Thoracic aorta (tissue), 2 donors: ENCODE data around the gene CMTM3. TPM values are rescaled to one million over a fixed set of nuclear protein-coding genes. Genes with fewer than 3 reads are reported as not detected.
"Not testable (repeated sequence)": the region's sequence is repeated elsewhere in the genome, so short reads cannot be mapped to it uniquely, and the experiment has no call there.

Experiments
- ATAC-seq: fragments of 150-250 bp; one replicate; pipeline ENCODE4 v1.8.0; 2017; ENCODE audit warnings: low read depth; ENCODE audit not compliant: insufficient number of reproducible peaks, low FRiP score
- DNase-seq: peaks from one replicate; pipeline ENCODE4 v3.0.0-alpha.2; 2020; ENCODE audit warnings: low spot score
- H3K27ac ChIP-seq, 2 donors: fragments of 200-600 bp; sonication (generic); 1 replicate in 1 of 2; 2 replicates in 1 of 2; pipeline ENCODE4 v1.5.1; 2016; ENCODE audit warnings: mild to moderate bottlenecking in 2 of 2, moderate library complexity in 2 of 2
- H3K27me3 ChIP-seq: fragments of 200-600 bp; sonication (generic); replicated peaks from 2 replicates; pipeline ENCODE4 v1.6.0; 2016; ENCODE audit warnings: mild to moderate bottlenecking; ENCODE audit not compliant: insufficient read depth
- H3K36me3 ChIP-seq: fragments of 200-600 bp; sonication (generic); one replicate; pipeline ENCODE4 v1.5.1; 2016
- H3K4me1 ChIP-seq, 2 donors: fragments of 200-600 bp; sonication (generic); 1 replicate in 1 of 2; 2 replicates in 1 of 2; pipeline versions ENCODE4 v1.5.1 to v1.6.0; 2016; ENCODE audit warnings: low read depth in 2 of 2, mild to moderate bottlenecking in 1 of 2; ENCODE audit not compliant: control insufficient read depth in 1 of 2
- H3K4me3 ChIP-seq: fragments of 200-600 bp; sonication (generic); 2 replicates; pipeline ENCODE4 v1.5.1; 2016; ENCODE audit warnings: mild to moderate bottlenecking
- H3K9me3 ChIP-seq: fragments of 200-600 bp; sonication (generic); 2 replicates; pipeline ENCODE4 v1.5.1; 2016
- CTCF ChIP-seq: fragments of 200-600 bp; sonication (generic); IDR thresholded peaks from one replicate; pipeline ENCODE4 v1.5.1; 2019; ENCODE audit warnings: antibody characterized with exemption
- total RNA-seq, 2 donors: library from RNA; depleted of rRNA; stranded (reverse); fragments of >200 nt; gene quantifications; one replicate each; pipeline versions ENCODE4 v1.1.0 to v1.2.3, GENCODE V29; 2016

Gene CMTM3
- total RNA-seq, 2 donors from 2014 or later = 16.6 to 20.7 TPM

DNA sequence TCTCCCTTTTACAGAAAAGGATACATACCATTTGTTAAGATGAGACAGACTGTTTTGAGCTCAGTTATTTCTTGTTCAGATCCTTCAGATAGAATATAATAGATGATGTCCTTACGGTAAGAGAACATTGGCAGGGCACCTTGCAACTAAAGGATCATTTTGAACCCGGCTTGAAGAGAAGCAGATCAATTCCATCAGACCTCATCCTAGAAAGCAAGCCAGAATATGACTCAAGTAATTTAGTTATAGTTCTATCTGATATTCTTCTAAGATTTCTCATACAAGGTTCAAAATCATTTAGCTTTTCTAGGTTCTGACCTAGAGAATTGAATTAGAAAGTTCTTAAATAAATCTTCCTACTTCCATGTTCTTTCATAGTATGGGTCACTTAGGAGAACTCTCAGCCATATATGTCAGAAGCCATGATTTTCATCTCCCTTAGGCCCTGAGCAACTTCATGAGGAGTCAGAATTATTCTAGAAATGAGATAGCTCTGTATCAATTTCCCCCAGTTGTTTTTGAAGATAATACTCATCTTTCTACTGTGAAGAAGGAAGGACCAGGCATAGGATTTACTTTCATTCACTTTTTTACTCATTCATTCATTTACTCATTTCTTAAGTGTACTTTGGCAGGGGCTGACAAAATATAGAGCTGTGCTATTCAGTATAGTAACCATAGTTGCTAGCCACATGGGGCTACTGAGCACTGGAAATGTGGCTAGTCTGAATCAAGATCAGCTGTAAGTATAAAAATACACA is 40.8 kb upstream of the CMTM3 start:
- no peaks in the 10 kb centered on the region for H3K27me3 ChIP-seq
- DNase-seq (no peak), ATAC-seq (no peak)
- TF ChIP-seq CTCF = no peak
- H3K4me1 ChIP-seq = peaks cover 0 to 3% of the 10 kb centered on the region in 2 donors
- H3K9me3 ChIP-seq = no peaks in the 10 kb centered on the region
- H3K36me3 ChIP-seq = no peaks in the 10 kb centered on the region
- no peak overlapping the region for H3K27ac ChIP-seq
- H3K4me3 ChIP-seq = no peak overlapping the region

- H3K9me3 ChIP-seq = no peaks in the 10 kb centered on the region
- H3K4me1 ChIP-seq = peaks cover 9 to 20% of the 10 kb centered on the region in 2 donors
- no peak for TF ChIP-seq CTCF
- no peaks in the 10 kb centered on the region for H3K27me3 ChIP-seq
- DNase-seq (no peak), ATAC-seq (no peak)
- H3K27ac ChIP-seq = no peak within 1 kb of the TSS
- H3K4me3 ChIP-seq = no peak within 1 kb of the TSS
- H3K36me3 ChIP-seq = no peaks in the 10 kb centered on the region
Observed at GRCh38 chr16:66566051-66566901, 38.2 kb upstream of the CMTM3 start, which contains the start of gene CMTM1. CMTM1 (plus strand) TSS chr16:66566439; CDS start chr16:66566514, 75 bp downstream.

DNA sequence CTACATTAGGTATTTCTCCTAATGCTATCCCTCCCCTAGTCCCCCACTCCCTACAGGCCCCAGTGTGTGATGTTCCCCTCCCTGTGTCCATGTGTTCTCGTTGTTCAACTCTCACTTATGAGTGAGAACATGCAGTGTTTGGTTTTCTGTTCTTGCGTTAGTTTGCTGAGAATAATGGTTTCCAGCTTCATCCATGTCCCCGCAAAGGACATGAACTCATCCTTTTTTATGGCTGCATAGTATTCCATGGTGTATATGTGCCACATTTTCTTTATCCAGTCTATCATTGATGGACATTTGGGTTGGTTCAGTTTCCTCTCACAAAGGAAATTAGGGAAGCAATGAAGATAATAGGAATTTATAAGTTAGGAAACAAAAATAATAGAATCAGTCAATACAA is 37.2 kb upstream of the CMTM3 start:
- ATAC-seq, H3K27ac ChIP-seq, H3K9me3 ChIP-seq, H3K4me3 ChIP-seq, H3K27me3 ChIP-seq, H3K36me3 ChIP-seq, DNase-seq: not testable (repeated sequence)
- H3K4me1 ChIP-seq = peaks cover 9 to 20% of the 10 kb centered on the region in 2 donors

- no peak for TF ChIP-seq CTCF
- Histone ChIP-seq H3K27ac (no peak overlapping the region), H3K27me3 (no peaks in the 10 kb centered on the region), H3K4me1 (peaks cover 9 to 20% of the 10 kb centered on the region in 2 donors), H3K4me3 (no peak overlapping the region), H3K36me3 (no peaks in the 10 kb centered on the region), H3K9me3 (no peaks in the 10 kb centered on the region)
- ATAC-seq (no peak), DNase-seq (no peak)
Observed at GRCh38 chr16:66568355-66568754, 36.1 kb upstream of the CMTM3 start.

GRCh38 chr16:66569131-66569530 is 35.4 kb upstream of the CMTM3 start:
- ATAC-seq (no peak), DNase-seq (no peak)
- Histone ChIP-seq H3K36me3 (no peaks in the 10 kb centered on the region), H3K27ac (no peak overlapping the region), H3K27me3 (no peaks in the 10 kb centered on the region), H3K9me3 (no peaks in the 10 kb centered on the region), H3K4me1 (peaks cover 9 to 20% of the 10 kb centered on the region in 2 donors), H3K4me3 (no peak overlapping the region)
- no peak for TF ChIP-seq CTCF
